Measurements from ENCODE around the gene RGS3.

RGS3 gene

DNA sequence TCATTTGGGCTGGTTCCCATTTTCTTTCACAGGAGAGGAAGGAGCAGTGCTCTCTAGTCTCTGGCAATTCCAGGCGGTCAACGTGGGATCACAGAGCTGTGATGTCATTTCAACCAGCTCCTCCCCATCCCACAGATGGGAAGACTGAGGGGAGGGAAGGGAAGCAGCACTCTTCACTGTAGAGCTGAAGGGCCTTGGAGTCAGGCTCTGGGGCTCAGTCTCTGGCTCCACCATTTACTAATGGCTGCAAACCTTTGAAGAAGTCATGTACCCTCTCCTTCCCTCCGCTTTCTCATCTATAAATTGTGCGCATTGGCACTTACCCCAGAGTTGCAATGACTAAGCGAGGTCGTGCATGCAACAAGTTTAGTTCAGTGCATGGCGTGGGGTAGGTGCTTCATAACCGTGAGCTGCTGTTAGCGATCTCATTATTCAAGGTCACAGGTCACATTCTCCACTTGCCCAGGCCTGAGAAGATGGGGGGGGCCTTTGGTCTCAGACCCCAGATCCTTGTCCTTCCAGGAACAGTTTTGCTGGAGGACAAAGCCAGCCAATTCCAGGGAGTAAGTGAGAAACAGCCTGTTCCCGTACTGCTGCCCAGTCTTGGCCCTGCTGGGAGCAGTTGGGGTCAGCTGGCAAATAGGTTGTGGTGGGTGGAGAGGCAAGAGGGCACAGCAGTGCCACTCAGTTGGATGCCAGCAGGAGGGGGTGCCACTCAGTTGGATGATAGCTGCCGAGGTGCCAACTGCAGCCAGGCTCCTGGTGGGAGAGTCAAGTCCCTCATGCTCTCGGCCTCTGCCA lies 136.7 kb downstream of the RGS3 start:
- H3K4me1 ChIP-seq (ENCODE audit: insufficient read depth, low read length): peaks cover 25% of the 10 kb centered on the region
- no peaks in the 10 kb centered on the region for H3K9me3 ChIP-seq (ENCODE audit: insufficient read depth, low read depth, low read length)
- no peaks in the 10 kb centered on the region for H3K27me3 ChIP-seq (ENCODE audit: insufficient read depth, low read length)
- no peak overlapping the region for H3K27ac ChIP-seq (ENCODE audit: low read depth, low read length)
- no peak overlapping the region for H3K4me3 ChIP-seq (ENCODE audit: low read length)
- 84% methylated on average over 12 of the region's 12 CpGs for WGBS
- H3K9ac ChIP-seq (ENCODE audit: low read depth, low read length): no peak overlapping the region
- peaks cover 27% of the 10 kb centered on the region for H3K36me3 ChIP-seq (ENCODE audit: insufficient read depth, low read length)

DNA sequence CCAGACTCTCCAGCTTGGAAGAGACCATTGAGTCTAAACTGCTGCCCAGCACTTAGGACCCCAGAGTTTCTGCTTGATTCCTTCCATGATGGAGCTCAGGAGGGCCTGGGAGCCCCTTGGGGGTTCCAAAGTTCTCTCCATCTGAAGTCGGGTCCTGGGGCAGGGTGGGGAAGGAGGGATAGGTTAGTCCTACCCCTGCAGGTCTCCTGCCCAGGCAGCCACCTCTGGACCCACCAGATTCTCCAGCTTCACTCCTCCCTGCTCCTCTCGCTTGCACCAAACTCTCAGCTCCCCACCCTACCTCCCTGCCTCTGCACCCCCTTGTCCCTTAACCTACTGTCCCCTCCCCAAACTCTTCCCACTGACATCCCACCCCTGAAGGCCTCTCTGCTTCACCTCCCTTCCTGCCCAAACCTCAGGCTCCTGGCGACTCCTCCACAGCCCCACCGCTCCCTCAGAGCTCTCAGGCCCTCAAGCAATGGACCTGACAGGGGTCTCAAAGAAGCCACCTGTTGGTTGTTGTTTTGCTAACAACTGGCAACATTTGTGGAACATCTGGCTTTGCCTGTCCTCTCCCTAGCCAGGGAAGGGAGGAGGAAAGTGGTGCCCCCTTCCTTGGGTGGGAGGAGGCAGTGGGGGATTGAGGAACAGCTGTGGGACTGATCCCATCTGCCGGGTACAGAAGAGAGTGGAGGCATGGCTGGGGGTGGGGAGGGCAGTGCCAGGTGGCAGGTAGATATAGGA lies 137.5 kb downstream of the RGS3 start:
- Histone ChIP-seq H3K9ac (ENCODE audit: low read depth, low read length) (no peak overlapping the region), H3K4me1 (ENCODE audit: insufficient read depth, low read length) (peaks cover 25% of the 10 kb centered on the region), H3K9me3 (ENCODE audit: insufficient read depth, low read depth, low read length) (no peaks in the 10 kb centered on the region), H3K27me3 (ENCODE audit: insufficient read depth, low read length) (no peaks in the 10 kb centered on the region), H3K4me3 (ENCODE audit: low read length) (no peak overlapping the region), H3K36me3 (ENCODE audit: insufficient read depth, low read length) (peaks cover 20% of the 10 kb centered on the region; the same call in 1 of the 2 replicates), H3K27ac (ENCODE audit: low read depth, low read length) (no peak overlapping the region)
- 76% methylated on average over 5 of the region's 5 CpGs for WGBS

DNA sequence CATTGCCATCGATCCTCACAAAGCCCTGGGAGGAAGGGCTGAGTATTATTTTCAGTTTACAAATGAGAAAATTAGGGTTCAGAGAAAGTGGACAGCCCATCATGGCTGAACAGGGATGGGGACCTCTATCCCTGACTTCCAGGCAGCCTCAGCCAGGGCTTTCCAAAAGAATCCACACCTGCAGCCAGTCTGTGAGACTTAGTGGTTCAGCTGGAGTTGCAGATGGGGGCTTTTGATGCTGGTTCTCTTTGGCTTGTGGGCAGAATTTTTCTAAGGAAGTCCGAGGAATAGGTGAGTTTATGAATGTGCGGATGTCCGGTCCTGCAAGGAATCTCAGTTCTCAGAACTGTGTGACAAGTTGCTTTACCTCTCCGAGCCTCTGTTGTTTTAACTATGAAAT lies 138.1 kb downstream of the RGS3 start:
- 88% methylated on average over 5 of the region's 5 CpGs for WGBS
- H3K27me3 ChIP-seq (ENCODE audit: insufficient read depth, low read length): no peaks in the 10 kb centered on the region
- H3K9me3 ChIP-seq (ENCODE audit: insufficient read depth, low read depth, low read length): no peaks in the 10 kb centered on the region
- peaks cover 25% of the 10 kb centered on the region for H3K4me1 ChIP-seq (ENCODE audit: insufficient read depth, low read length)
- H3K36me3 ChIP-seq (ENCODE audit: insufficient read depth, low read length): peaks cover 15% of the 10 kb centered on the region; the same call in 1 of the 2 replicates
- no peak overlapping the region for H3K4me3 ChIP-seq (ENCODE audit: low read length)
- H3K27ac ChIP-seq (ENCODE audit: low read depth, low read length): no peak overlapping the region
- no peak overlapping the region for H3K9ac ChIP-seq (ENCODE audit: low read depth, low read length)

DNA sequence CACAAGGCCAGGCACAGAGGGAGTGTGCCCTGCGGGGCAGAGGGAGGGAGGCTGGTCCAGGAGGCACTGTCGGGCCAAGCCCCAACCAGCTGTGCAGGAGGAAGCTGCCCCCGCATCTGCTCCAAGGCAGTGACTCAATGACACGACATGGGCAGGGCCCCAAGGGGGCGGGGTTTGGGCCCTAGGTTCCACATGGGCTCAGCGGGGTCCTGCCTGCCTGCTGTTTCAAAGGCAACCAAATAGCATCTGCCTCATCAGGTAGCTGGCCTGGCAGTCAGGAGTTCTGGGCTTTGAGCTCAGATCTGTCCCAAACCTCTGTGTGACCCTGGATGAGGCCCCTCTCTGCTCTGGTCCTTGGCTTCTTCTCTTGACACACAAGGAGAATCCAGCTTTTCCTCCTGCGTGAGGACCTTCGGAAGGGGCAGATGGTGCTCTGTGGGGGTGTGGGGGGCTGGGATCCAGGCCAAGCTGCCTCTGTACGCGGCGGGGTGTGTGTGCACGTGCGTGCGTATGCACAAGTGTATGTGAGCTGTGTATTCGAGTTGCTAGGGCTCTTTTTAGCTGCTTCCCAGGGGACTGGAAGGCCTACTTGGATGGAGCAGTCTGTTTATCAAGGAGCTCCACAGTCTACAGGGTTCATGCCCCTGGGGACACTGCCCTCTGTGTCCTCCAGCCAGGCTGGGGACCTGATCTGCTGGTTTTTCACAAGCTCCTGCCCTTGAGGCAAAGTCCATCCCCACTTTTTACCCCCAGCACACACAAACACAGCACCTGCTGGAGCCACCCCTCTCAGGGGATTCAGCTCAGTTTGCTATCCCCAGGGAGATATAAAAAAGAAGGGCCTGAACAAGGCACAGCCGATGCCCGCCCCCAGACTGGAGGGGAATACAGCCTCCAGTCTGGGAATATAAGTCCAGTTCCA lies 138.9 kb downstream of the RGS3 start:
- Histone ChIP-seq H3K4me1 (ENCODE audit: insufficient read depth, low read length) (peaks cover 25% of the 10 kb centered on the region), H3K9me3 (ENCODE audit: insufficient read depth, low read depth, low read length) (no peaks in the 10 kb centered on the region), H3K27ac (ENCODE audit: low read depth, low read length) (0 out of 2 replicates have a peak overlapping the region, but pooled peaks have one; percentile 35), H3K9ac (ENCODE audit: low read depth, low read length) (no peak overlapping the region), H3K4me3 (ENCODE audit: low read length) (no peak overlapping the region), H3K27me3 (ENCODE audit: insufficient read depth, low read length) (no peaks in the 10 kb centered on the region), H3K36me3 (ENCODE audit: insufficient read depth, low read length) (peaks cover 7% of the 10 kb centered on the region; the same call in 1 of the 2 replicates)
- 44% methylated on average over 17 of the region's 17 CpGs for WGBS

DNA sequence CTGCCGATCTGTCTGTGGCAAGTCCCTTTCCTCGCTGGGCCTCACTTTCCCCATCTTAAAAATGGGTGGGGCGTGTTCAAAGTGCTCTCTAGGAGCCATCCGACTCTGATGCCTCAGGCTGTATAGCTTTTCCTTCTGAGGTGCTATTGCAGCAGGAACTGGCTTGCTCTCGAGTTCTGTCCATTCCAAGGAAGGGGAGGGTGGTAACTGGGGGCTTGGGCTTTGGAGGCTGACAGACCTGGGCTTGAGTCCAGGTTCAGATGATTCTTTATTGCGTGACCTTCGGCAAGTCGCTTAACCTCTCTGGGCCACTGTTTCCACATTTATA lies 139.5 kb downstream of the RGS3 start:
- Histone ChIP-seq H3K4me3 (ENCODE audit: low read length) (no peak overlapping the region), H3K27me3 (ENCODE audit: insufficient read depth, low read length) (no peaks in the 10 kb centered on the region), H3K36me3 (ENCODE audit: insufficient read depth, low read length) (peaks cover under 1% of the 10 kb centered on the region; the same call in 1 of the 2 replicates), H3K9me3 (ENCODE audit: insufficient read depth, low read depth, low read length) (no peaks in the 10 kb centered on the region), H3K4me1 (ENCODE audit: insufficient read depth, low read length) (peaks cover 25% of the 10 kb centered on the region), H3K9ac (ENCODE audit: low read depth, low read length) (no peak overlapping the region), H3K27ac (ENCODE audit: low read depth, low read length) (no peak overlapping the region)
- 81% methylated on average over 6 of the region's 8 CpGs for WGBS

DNA sequence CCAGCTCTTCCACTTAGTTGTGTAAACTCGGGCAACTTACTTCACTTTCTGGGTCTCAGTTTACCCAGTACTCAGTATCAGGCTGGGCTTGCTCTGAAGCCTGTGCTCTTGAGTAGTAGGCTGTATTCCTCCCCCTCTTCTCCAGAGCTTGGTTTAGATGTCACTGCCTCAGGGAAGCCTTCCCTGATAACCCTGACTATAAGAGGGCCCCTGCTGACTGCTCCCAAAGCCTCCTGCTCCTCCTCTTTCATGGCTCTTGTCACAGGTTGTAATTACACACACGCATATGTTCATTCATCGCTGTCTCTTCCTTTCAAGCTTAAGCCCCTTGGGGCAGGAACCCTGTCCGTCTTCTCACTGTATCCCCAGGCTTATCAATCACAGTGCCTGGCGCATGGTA lies 140.2 kb downstream of the RGS3 start:
- H3K9me3 ChIP-seq (ENCODE audit: insufficient read depth, low read depth, low read length): no peaks in the 10 kb centered on the region
- 83% methylated on average over 5 of the region's 5 CpGs for WGBS
- H3K27ac ChIP-seq (ENCODE audit: low read depth, low read length): no peak overlapping the region
- H3K4me1 ChIP-seq (ENCODE audit: insufficient read depth, low read length): peaks cover 25% of the 10 kb centered on the region
- no peaks in the 10 kb centered on the region for H3K36me3 ChIP-seq (ENCODE audit: insufficient read depth, low read length)
- no peak overlapping the region for H3K4me3 ChIP-seq (ENCODE audit: low read length)
- H3K9ac ChIP-seq (ENCODE audit: low read depth, low read length): no peak overlapping the region
- H3K27me3 ChIP-seq (ENCODE audit: insufficient read depth, low read length): no peaks in the 10 kb centered on the region

DNA sequence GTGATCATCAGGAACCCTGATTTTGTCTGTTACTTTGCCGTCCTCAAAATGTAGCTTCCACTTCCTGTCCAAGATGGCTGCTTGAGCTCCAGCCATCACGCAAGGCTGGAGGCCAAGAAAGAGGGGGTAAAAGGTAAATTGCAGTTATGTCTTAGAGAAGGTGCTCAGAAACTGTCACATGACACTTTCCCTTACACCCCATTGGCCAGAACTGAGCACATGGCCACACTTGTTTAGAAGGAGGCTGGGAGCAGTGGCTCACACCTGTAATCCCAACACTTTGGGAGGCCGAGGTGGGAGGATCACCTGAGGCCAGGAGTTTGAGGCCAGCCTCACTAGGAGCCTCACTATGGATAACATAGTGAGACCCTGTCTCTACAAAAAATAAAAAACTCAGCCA lies 140.9 kb downstream of the RGS3 start:
- WGBS: 96% methylated on average over 3 of the region's 3 CpGs
- H3K36me3 ChIP-seq (ENCODE audit: insufficient read depth, low read length): no peaks in the 10 kb centered on the region

DNA sequence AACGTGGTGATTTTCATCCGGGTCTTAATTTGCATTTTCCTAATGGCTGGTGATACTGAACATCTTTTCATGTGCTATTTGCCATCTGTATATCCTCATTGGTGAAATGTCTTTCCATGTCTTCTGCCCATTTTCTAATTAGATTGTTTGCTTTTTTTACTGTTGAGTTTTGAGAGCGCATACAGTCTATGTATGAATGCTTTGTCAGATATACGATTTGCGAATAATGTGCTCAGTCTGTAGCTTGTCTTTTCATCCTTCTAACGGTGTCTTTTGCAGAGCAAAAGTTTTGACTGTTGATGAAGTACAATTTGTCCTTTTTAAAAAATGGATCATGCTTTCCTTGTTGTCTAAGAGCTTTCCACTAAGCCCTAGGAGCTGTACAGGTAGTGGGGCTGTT lies 143.0 kb downstream of the RGS3 start:
- Histone ChIP-seq H3K4me1 (ENCODE audit: insufficient read depth, low read length) (peaks cover 34% of the 10 kb centered on the region), H3K4me3 (ENCODE audit: low read length) (no peak overlapping the region), H3K9me3 (ENCODE audit: insufficient read depth, low read depth, low read length) (no peaks in the 10 kb centered on the region), H3K36me3 (ENCODE audit: insufficient read depth, low read length) (no peaks in the 10 kb centered on the region), H3K27me3 (ENCODE audit: insufficient read depth, low read length) (no peaks in the 10 kb centered on the region), H3K9ac (ENCODE audit: low read depth, low read length) (no peak overlapping the region), H3K27ac (ENCODE audit: low read depth, low read length) (no peak overlapping the region)
- WGBS: 93% methylated on average over 6 of the region's 6 CpGs

More for the DNA sequence above, 140.9 kb downstream of the RGS3 start:
- no peaks in the 10 kb centered on the region for H3K27me3 ChIP-seq (ENCODE audit: insufficient read depth, low read length)
- no peaks in the 10 kb centered on the region for H3K9me3 ChIP-seq (ENCODE audit: insufficient read depth, low read depth, low read length)
- H3K4me1 ChIP-seq (ENCODE audit: insufficient read depth, low read length): peaks cover 26% of the 10 kb centered on the region
- H3K27ac ChIP-seq (ENCODE audit: low read depth, low read length): no peak overlapping the region
- H3K9ac ChIP-seq (ENCODE audit: low read depth, low read length): no peak overlapping the region
- H3K4me3 ChIP-seq (ENCODE audit: low read length): no peak overlapping the region

DNA sequence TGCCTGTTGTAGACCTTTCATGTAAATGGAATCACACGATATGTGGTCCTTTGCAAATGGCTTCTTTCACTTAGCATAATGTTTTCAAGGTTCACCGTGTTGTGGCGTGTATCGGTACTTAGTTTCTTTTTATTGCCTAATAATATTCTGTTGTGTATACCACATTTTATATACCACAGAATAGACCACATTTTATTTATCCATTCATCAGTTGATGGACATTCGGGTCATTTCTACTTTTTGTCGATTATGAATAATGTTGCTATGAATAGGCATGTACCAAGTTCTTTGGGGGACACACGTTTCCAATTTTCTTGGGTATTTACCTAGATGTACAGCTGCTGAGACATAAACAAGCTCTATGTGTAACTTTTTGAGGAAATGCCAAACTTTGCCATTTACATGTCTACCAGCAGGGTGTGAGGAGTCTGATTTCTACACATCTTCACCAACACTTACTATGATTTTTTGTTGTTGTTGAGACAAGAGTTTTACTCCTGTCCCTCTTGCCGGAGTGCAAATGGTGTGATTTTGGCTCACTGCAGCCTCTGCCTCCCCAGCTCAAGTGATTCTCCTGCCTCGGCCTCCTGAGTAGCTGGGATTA lies 144.7 kb downstream of the RGS3 start:
- H3K9ac ChIP-seq (ENCODE audit: low read depth, low read length): no peak overlapping the region
- no peaks in the 10 kb centered on the region for H3K27me3 ChIP-seq (ENCODE audit: insufficient read depth, low read length)
- H3K27ac ChIP-seq (ENCODE audit: low read depth, low read length): no peak overlapping the region
- no peaks in the 10 kb centered on the region for H3K9me3 ChIP-seq (ENCODE audit: insufficient read depth, low read depth, low read length)
- H3K36me3 ChIP-seq (ENCODE audit: insufficient read depth, low read length): no peaks in the 10 kb centered on the region
- H3K4me3 ChIP-seq (ENCODE audit: low read length): no peak overlapping the region
- 94% methylated on average over 6 of the region's 9 CpGs for WGBS
- H3K4me1 ChIP-seq (ENCODE audit: insufficient read depth, low read length): peaks cover 17% of the 10 kb centered on the region

DNA sequence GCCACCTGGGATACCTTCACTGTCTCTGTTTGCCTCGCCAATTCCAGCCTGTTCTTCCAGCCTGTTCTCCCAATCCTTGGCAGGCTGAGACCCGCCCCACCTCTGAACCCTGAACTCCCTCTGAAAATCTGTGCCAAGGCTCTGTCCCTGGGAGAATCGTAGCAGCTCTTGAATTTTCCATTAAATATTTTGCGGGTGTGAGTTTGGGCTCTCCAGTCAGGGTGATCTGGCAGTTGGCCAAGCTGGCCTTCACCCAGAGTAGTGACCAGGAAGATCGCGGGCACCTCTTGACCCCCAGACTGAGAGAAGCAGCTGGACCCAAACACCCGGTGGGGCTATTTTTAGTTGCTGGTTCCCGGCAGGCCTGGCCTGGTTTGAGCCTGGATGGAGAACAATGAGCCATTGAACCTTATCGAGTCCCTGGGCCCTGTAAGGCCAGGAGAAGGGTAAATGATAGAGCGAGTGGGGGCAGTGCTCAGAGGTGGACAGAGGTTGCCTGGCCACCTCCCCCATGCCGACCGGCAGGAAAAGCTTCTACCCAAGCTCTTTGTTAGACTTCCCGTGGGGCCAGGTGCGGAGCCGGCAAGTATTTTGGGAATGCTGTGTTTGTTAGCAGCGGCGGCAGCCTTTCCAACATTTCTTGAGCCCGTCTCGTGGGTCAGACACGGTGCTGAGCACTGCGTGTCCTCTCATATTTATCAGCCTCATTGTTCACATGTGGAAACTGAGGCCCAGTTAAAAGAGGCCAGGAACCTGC lies 146.2 kb downstream of the RGS3 start:
- no peaks in the 10 kb centered on the region for H3K9me3 ChIP-seq (ENCODE audit: insufficient read depth, low read depth, low read length)
- no peak overlapping the region for H3K4me3 ChIP-seq (ENCODE audit: low read length)
- 54% methylated on average over 21 of the region's 21 CpGs for WGBS
- H3K9ac ChIP-seq (ENCODE audit: low read depth, low read length): peak overlapping the region; percentile 62
- peak overlapping the region; percentile 74 for H3K27ac ChIP-seq (ENCODE audit: low read depth, low read length)
- no peaks in the 10 kb centered on the region for H3K27me3 ChIP-seq (ENCODE audit: insufficient read depth, low read length)
- peaks cover 13% of the 10 kb centered on the region for H3K4me1 ChIP-seq (ENCODE audit: insufficient read depth, low read length)
- H3K36me3 ChIP-seq (ENCODE audit: insufficient read depth, low read length): no peaks in the 10 kb centered on the region

Data from HUES64 (cell line).